ENCODE data around the gene CARHSP1.
"Not testable (repeated sequence)": the region's sequence is repeated elsewhere in the genome, so short reads cannot be mapped to it uniquely, and the experiment has no call there.

Gene CARHSP1

GRCh38 chr16:8868416-8869211 is at the start of gene CARHSP1:
TSS of gene CARHSP1 (minus strand) at chr16:8869006. CDS start at chr16:8859328, 9,678 bp downstream.
- peak; percentile 90 for DNase-seq

- not testable (repeated sequence) for DNase-seq
These were observed 48.5 kb upstream of the CARHSP1 start for GRCh38 chr16:8917336-8917735.

DNA sequence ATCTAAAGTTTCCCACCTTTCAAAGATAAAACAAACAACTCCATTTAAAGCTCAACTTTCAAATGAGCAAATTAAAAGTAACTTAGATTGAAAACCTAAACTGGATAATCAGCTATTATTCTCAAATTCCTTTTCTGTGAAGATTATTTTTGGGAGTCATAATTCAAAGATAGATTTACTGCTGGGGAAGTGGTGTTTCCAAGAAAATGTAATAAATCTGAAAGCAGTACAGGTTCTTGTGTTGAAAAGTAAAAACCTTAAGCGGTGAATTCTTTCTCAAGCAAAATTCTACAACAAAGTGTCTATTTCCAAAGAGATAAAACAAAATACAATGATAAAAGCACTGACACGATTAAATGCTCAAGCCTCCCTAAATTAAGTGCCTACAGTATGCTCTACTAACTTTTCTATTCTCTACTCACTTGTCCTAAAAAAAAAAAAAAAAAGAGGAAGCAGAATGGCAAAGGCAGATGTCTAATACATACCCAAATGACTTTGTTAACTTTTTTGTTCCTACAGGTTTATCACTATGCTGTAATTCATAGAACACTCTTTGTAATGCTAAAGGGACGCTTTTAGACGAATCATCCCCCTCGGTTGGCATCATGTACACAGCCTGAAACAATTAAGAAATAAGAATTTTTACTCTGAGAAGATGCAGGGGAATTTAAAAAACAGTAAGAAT is 47.9 kb upstream of the CARHSP1 start:
- DNase-seq = no peak

DNA sequence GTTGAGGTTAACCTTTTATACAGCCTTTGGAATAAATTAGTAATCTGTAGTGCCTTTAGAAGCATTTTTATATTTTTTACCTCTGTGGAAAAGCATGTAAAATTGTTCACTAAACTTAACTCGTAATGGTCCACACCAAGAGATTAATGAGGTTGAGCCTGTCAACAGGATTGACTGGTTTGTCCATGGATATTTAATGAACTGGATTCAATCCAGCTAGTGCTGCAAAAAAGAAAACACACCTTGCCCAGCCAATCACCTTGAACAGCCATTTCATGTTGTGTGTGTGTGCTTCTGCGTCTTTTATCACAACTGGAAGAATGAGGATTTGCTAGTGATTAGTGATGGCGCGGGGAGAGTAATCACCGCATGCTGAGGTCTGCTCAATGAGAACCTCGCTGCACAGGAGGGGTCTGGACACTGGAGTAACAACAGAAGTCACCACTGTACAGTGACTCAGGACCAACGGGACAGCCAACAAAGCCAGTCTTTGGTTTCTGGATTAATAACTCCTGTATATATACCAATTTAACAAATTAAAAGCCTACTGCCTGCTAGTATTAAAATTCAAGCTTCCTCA is 47.0 kb upstream of the CARHSP1 start:
- DNase-seq = no peak

- no peak for DNase-seq
These were observed 45.3 kb upstream of the CARHSP1 start for GRCh38 chr16:8914098-8914497.

DNA sequence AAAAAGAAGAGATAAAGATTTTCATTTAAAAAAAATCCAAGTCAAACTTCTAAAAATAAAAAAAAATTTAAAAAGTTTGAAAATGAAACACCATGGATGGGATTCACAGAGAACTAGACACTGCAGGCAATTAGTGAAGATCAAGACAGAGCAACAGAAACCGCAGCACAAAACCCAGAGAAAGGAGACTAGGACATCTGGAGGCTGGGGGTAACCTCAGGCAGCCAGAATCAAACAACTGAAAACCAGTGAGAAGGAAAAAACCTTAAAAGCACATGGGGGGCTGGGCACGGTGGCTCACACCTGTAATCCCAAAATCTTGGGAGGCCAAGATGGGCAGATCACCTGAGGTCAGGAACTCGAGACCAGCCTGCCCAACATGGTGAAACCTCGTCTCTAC is 44.0 kb upstream of the CARHSP1 start:
- no peak for DNase-seq

DNA sequence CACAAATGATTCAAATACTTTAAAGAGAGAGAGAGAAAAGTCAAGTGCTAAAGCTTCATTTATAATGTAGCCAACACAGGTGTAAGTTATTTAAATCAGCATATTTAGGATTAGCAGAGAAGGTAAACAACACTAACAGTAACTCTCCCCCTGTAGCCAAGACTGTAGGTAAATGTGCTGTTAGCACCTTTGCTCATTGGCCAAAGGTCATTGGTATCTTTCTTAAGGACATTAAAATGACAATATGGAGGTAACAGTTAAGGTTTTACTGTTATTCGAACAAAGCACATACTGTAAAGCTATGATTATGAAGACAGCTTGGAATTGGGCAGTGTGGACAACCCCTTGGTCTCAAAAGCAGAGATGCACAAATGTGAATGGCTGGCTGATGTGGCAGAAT is 42.0 kb upstream of the CARHSP1 start:
- DNase-seq = no peak

DNA sequence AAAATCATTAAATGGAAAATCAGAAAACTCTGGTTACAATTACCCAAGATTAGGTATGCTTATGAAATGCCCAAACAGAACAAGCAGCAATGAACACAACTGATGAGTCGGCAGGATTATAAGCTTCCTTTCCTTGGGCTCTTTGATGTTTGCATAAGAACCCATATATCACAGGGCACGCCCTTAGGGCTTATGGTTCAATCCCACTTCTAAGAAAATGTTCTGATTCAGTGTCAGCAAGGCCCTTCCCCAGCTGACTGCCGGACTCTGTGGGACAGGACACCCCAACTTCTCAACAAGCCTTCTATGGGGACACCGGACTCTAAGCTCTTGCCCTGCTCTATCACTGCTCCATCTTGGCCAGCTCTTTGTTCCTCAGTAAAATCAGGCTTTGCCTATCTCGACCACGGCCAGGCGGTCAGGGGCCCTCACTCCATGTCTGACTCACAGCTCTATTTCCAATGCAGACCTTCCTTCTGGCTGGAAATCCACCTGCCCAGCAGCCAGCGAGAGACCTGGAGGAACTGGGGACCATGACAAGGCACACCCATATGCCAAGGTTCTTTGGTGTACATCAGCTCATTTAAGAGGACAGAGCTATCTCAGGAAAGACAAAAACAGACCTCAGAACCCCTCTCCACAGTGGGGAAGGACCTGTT is 40.1 kb upstream of the CARHSP1 start:
- DNase-seq = peak; percentile 33

GRCh38 chr16:8907096-8907495 is 38.3 kb upstream of the CARHSP1 start:
- no peak for DNase-seq

DNA sequence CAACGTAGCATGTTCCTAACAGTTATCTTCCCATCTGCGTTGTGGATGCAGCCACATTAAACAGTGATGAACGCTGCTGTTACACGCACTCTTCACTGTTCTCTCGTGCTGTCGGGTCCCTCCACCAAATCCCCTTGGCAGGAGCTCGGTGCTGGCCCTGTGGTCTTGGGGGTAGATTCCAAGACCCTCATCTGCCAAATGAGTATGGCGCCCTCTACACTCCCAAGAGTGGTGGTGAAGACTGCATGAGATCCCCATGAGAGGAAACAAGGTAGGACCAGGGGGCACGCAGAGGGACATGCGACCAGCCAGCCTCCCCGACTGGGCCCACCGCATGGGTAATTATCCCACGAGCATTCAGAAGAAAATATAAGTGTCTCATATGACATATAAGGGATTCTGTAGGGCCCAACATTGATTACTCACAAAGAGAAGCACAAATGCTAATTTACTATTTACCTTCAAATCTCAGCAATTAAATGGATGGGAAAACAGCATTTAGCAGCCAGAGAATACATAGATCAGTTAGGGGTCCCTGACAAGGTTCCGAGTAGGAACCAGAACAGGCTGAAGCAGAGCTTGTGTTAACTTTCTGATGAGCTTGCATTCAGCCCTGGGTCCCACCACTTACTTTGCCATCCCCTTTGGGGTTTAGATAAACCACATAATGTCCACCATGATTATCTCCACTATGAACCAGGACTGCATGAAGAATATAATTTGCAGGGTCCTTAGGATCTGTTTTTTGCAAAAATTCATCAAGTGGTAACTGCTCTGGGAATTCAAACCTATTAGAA is 37.2 kb upstream of the CARHSP1 start:
- no peak for DNase-seq

GRCh38 chr16:8905168-8905762 is 36.5 kb upstream of the CARHSP1 start:
- DNase-seq = peak; percentile 24

DNA sequence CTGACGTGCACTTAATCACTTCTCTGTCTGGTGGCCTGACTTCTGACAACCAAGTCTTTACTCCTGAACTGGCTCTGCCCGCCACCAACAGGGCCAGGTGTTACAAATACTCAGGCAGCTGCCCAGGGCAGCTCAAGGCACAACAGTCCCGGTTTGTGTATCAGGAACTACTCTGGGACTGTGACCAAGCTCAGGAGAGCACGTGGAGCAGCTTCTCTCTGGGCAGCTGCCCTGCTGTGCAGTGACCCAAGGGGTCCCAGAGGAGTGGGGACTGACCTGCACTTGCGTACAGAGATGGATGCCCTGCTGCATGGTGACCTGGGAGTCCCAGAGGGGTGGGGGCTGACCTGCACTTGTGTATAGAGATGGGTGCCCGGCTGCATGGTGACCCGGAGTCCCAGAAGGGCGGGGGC is 35.2 kb upstream of the CARHSP1 start:
- DNase-seq = no peak

- no peak for DNase-seq
These were observed 34.2 kb upstream of the CARHSP1 start for GRCh38 chr16:8903004-8903403.

- DNase-seq = no peak
These were observed 32.6 kb upstream of the CARHSP1 start for GRCh38 chr16:8901320-8901861.

DNA sequence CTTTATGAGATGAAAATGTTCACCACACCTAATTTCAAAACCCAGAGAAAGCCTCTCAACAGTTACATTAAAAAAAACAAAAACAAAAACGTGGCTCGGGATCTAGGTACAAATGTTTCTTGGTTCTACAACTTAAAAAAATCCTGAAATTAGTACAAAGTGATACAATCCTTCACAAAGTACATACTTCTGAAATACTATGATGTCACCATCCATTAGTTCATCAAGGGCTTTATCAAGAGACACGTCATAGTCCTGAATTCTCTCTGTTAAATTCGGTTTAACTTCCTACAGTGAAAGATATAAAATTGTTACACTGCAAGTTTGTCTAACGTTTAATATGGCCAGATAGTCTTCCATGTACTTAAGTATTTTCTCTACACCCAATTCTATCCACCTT is 31.5 kb upstream of the CARHSP1 start:
- no peak for DNase-seq

- no peak for DNase-seq
These were observed 31.0 kb upstream of the CARHSP1 start for GRCh38 chr16:8899709-8900317.

GRCh38 chr16:8898660-8899318 is 30.0 kb upstream of the CARHSP1 start:
- DNase-seq = no peak

DNA sequence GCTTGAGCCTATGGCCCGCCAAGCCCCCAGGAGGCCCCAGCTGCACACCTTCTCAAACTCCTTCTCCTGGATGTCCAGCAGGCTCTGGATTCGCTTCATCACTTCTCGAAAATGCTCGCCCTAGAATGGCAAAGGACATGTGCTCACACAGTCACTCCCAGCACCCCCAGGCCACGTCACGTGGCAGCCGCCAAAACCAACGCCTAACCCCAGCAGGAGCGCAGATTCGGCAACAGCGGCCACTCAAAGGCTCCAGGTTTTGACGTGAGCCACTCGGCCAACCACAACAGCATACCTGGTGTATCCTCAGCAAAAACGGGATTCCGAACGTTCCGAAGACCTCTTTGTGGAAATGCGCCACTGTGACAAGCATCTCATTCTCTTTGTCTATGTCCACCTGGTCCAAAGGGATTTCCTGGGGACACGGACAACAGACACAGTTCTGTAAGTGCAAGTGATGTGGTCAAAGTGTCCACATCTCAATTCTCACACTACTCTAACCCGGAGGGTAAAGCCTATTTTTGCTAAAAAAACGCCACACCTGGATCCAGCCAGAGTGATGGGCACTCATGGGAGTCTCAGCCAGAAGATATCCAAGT is 26.0 kb upstream of the CARHSP1 start:
- DNase-seq = no peak

GRCh38 chr16:8893976-8894690 is 25.3 kb upstream of the CARHSP1 start:
- no peak for DNase-seq

DNA sequence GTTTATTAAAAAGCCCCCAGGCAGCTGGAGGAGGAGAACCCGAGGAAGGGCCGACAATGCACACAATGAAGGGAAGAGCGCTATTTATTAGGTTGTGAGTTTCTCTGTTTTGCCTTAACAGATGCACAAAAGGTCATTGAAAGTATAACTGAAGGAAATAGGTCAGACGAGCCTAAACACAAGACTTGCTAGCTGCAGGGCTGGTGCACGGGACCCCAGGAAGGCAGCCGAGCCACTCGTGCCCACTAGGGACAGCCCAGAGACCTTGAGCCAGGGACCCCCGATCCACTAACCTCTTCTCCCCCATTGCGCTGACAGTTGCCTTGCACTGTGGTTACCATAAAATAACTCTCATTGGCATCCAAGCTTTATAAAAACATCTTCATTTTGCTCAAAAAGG is 24.6 kb upstream of the CARHSP1 start:
- no peak for DNase-seq

Measured in inflammatory macrophage treated with lipopolysaccharide for 4 hours (primary cell).